Measurements from ENCODE around the gene DENND5A.
"Not testable (repeated sequence)": the region's sequence is repeated elsewhere in the genome, so short reads cannot be mapped to it uniquely, and the experiment has no call there.

Gene DENND5A

GRCh38 chr11:9172389-9172788 lies 92.8 kb downstream of the DENND5A start:
- DNase-seq = no peak

GRCh38 chr11:9170450-9170849 lies 94.7 kb downstream of the DENND5A start:
- DNase-seq = no peak

GRCh38 chr11:9169595-9170295 lies 95.4 kb downstream of the DENND5A start:
- no peak for DNase-seq

GRCh38 chr11:9161991-9162390 lies 103.2 kb downstream of the DENND5A start:
- DNase-seq = not testable (repeated sequence)

GRCh38 chr11:9160166-9160565 lies 105.0 kb downstream of the DENND5A start:
- DNase-seq = no peak

GRCh38 chr11:9158898-9159391 lies 106.2 kb downstream of the DENND5A start:
- DNase-seq = no peak

GRCh38 chr11:9155930-9156329 lies 109.2 kb downstream of the DENND5A start:
- no peak for DNase-seq

GRCh38 chr11:9153651-9154050 lies 111.5 kb downstream of the DENND5A start:
- no peak for DNase-seq

- DNase-seq = no peak
These were observed 113.5 kb downstream of the DENND5A start for GRCh38 chr11:9151631-9152030.

GRCh38 chr11:9150926-9151325 lies 114.2 kb downstream of the DENND5A start:
- no peak for DNase-seq

- DNase-seq = no peak
These were observed 114.6 kb downstream of the DENND5A start for GRCh38 chr11:9150501-9150900.

- no peak for DNase-seq
These were observed 116.4 kb downstream of the DENND5A start for GRCh38 chr11:9148727-9149126.

GRCh38 chr11:9148035-9148434 lies 117.1 kb downstream of the DENND5A start:
- DNase-seq = no peak

- no peak for DNase-seq
These were observed 118.7 kb downstream of the DENND5A start for GRCh38 chr11:9146477-9146876.

- DNase-seq = no peak
These were observed 119.9 kb downstream of the DENND5A start for GRCh38 chr11:9145283-9145682.

- no peak for DNase-seq
These were observed 120.3 kb downstream of the DENND5A start for GRCh38 chr11:9144828-9145227.

- DNase-seq = no peak
These were observed 121.4 kb downstream of the DENND5A start for GRCh38 chr11:9143721-9144120.

GRCh38 chr11:9142732-9143131 lies 122.4 kb downstream of the DENND5A start:
- no peak for DNase-seq

GRCh38 chr11:9141186-9141585 lies 124.0 kb downstream of the DENND5A start:
- no peak for DNase-seq

GRCh38 chr11:9139628-9140357 lies 125.4 kb downstream of the DENND5A start:
- no peak for DNase-seq

GRCh38 chr11:9138612-9139579 lies 126.3 kb downstream of the DENND5A start:
- DNase-seq = no peak

- DNase-seq = no peak
These were observed 127.1 kb downstream of the DENND5A start for GRCh38 chr11:9138133-9138453.
